ENCODE measurements around the gene PIAS1.
"Not testable (repeated sequence)": the region's sequence is repeated elsewhere in the genome, so short reads cannot be mapped to it uniquely, and the experiment has no call there.

PIAS1 gene

DNA sequence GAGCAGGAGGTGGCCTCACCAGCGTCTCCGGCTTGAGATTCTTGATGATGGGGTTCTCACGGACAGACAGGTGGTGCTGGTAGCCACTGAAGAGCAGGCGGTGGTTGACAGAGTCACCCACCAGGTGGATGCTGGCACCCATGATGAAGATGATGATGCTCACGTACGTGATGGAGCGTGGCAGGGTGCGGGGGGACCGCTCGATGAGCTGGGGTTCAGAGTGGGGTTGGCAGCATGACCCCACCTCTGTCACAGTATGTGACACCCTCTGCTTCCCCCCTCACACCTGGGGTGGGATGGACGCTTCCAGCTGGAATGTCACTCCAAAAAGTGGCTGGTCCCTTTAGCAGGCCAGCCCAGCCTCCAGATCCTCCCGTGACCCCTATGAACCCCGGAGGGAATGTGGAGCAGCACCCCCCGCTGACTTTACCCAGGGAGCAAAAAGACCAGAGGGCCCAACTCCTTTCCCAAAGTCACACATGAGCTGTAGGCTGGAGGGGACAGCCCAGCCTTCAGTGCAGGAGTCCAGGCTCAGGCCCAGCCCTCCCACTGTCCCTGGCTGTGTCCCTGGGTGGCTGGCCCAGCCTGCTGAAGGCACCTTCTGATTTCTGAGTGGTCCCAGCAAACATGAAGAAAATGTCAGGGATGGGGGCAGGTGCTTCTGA is 157.7 kb downstream of the PIAS1 start:
- Histone ChIP-seq H3K4me3 (ENCODE audit: low read length) (no peak overlapping the region), H3K9me3 (ENCODE audit: insufficient read depth, low read length) (no peaks in the 10 kb centered on the region), H3K36me3 (replicated peaks; ENCODE audit: low read depth, low read length) (peaks cover 33% of the 10 kb centered on the region), H3K4me1 (ENCODE audit: low read length) (peaks cover 20% of the 10 kb centered on the region), H3K27me3 (ENCODE audit: low read depth, low read length) (no peaks in the 10 kb centered on the region), H3K27ac (ENCODE audit: low read length) (no peak overlapping the region), H3K4me2 (ENCODE audit: low read length) (no peak overlapping the region), H3K79me2 (ENCODE audit: low read length) (peaks cover 82% of the 10 kb centered on the region), H2AFZ (ENCODE audit: low read depth, low read length) (no peak overlapping the region), H3K9ac (ENCODE audit: low read length) (no peak overlapping the region), H4K20me1 (ENCODE audit: insufficient read depth, low read length) (peaks cover 14% of the 10 kb centered on the region)
- TF ChIP-seq, protein P1, sequence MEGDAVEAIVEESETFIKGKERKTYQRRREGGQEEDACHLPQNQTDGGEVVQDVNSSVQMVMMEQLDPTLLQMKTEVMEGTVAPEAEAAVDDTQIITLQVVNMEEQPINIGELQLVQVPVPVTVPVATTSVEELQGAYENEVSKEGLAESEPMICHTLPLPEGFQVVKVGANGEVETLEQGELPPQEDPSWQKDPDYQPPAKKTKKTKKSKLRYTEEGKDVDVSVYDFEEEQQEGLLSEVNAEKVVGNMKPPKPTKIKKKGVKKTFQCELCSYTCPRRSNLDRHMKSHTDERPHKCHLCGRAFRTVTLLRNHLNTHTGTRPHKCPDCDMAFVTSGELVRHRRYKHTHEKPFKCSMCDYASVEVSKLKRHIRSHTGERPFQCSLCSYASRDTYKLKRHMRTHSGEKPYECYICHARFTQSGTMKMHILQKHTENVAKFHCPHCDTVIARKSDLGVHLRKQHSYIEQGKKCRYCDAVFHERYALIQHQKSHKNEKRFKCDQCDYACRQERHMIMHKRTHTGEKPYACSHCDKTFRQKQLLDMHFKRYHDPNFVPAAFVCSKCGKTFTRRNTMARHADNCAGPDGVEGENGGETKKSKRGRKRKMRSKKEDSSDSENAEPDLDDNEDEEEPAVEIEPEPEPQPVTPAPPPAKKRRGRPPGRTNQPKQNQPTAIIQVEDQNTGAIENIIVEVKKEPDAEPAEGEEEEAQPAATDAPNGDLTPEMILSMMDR (IDR thresholded peaks at IDR 0.05; ENCODE audit: low read depth, low read length) = no peak
- no peak for TF ChIP-seq EZH2phosphoT487 (IDR thresholded peaks at IDR 0.05; ENCODE audit: low read depth)

DNA sequence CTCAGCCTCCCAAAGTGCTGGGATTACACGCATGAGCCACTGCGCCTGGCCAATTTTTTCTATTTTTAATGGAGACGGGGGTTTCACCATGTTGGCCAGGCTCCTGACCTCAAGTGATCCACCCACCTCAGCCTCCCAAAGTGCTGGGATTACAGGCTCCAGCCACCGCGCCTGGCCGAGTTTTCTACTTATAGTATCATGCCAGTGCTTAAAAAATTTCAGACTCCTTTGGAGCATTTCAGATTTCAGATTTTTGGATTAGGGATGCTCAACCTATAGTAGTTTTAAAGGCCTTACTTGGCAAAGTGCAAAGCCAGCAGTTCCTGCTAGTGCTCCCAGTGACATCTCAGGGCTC is 159.4 kb downstream of the PIAS1 start:
- H3K9ac ChIP-seq (ENCODE audit: low read length); H2AFZ ChIP-seq (ENCODE audit: low read depth, low read length); H3K9me3 ChIP-seq (ENCODE audit: insufficient read depth, low read length); H3K4me3 ChIP-seq (ENCODE audit: low read length); H3K4me2 ChIP-seq (ENCODE audit: low read length); H3K27ac ChIP-seq (ENCODE audit: low read length); H3K27me3 ChIP-seq (ENCODE audit: low read depth, low read length): not testable (repeated sequence)
- Histone ChIP-seq H3K36me3 (replicated peaks; ENCODE audit: low read depth, low read length) (peaks cover 43% of the 10 kb centered on the region), H3K4me1 (ENCODE audit: low read length) (peaks cover 20% of the 10 kb centered on the region), H3K79me2 (ENCODE audit: low read length) (peaks cover 92% of the 10 kb centered on the region), H4K20me1 (ENCODE audit: insufficient read depth, low read length) (peaks cover 28% of the 10 kb centered on the region)

DNA sequence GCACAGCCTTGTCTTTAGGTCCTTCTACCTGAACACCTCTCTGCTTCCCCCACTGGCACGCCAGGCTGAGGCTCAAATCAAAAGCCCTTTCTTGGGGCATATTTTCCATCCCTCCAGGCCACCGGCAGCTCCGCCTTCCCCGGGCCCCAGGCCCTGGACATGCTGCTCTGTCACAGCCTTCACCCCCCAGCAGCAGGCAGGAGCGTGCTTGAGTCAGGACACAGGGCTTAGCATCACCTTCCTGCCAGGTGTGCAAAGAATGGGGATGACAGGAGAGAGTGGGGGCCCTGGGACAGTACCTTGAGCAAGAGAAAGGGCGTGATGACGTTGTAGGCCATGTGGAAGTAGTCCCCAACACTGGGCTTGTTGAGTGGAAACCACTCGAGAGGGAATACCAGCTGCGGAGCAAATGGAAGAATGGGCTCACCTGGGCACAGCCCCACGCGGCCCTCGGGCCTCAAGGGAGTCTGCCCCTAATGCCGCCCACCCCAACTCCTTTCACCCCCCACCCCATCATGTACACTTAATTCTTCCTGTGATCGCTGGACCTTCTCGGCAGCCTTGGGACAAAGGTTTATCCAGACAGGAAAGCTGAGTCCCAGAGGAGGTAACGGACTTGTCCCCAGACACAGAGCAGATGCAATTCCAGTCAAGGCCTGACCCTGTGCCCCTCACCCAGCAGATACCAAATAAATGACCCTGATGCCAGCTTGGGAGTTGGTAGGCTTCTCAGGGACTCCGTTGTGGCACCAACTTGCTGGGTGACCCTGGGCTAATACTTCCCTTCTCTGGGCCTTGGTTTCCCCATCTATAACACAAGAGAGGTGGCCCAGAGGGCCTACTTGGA is 160.1 kb downstream of the PIAS1 start:
- H3K4me2 ChIP-seq (ENCODE audit: low read length) = no peak overlapping the region
- H3K4me1 ChIP-seq (ENCODE audit: low read length) = peaks cover 20% of the 10 kb centered on the region
- no peak overlapping the region for H3K27ac ChIP-seq (ENCODE audit: low read length)
- no peak overlapping the region for H2AFZ ChIP-seq (ENCODE audit: low read depth, low read length)
- peaks cover 93% of the 10 kb centered on the region for H3K79me2 ChIP-seq (ENCODE audit: low read length)
- H4K20me1 ChIP-seq (ENCODE audit: insufficient read depth, low read length) = peaks cover 34% of the 10 kb centered on the region
- H3K27me3 ChIP-seq (ENCODE audit: low read depth, low read length) = no peaks in the 10 kb centered on the region
- H3K36me3 ChIP-seq (replicated peaks; ENCODE audit: low read depth, low read length) = peaks cover 43% of the 10 kb centered on the region
- H3K9ac ChIP-seq (ENCODE audit: low read length) = no peak overlapping the region
- no peak overlapping the region for H3K4me3 ChIP-seq (ENCODE audit: low read length)
- no peak for TF ChIP-seq EZH2phosphoT487 (IDR thresholded peaks at IDR 0.05; ENCODE audit: low read depth)
- TF ChIP-seq, protein P1 (IDR thresholded peaks at IDR 0.05; ENCODE audit: low read depth, low read length) = no peak
- no peaks in the 10 kb centered on the region for H3K9me3 ChIP-seq (ENCODE audit: insufficient read depth, low read length)

DNA sequence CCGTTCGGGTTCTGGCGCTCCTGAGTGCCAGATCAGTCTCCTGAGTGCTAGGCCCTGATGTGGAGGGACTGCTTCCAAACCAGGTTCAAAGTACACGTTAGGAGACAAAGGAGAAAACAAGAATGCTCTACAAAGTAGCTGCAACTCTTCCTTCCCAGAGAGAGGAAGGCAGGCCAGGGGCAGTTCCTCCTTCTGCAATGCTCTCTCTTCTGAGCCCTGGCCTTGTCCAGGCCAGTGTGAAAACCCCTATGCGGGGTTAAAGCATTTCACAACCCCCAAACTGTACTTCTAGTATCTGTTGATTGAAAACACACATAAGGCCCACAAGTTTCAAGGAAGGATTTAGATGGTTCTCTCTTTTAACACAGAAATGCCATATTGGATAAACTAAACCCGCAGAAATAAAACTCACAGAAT is 160.7 kb downstream of the PIAS1 start:
- peaks cover 13% of the 10 kb centered on the region for H3K4me1 ChIP-seq (ENCODE audit: low read length)
- no peak overlapping the region for H2AFZ ChIP-seq (ENCODE audit: low read depth, low read length)
- no peak overlapping the region for H3K4me3 ChIP-seq (ENCODE audit: low read length)
- peaks cover 93% of the 10 kb centered on the region for H3K79me2 ChIP-seq (ENCODE audit: low read length)
- no peak overlapping the region for H3K27ac ChIP-seq (ENCODE audit: low read length)
- H3K36me3 ChIP-seq (replicated peaks; ENCODE audit: low read depth, low read length) = peaks cover 46% of the 10 kb centered on the region
- no peak overlapping the region for H3K9ac ChIP-seq (ENCODE audit: low read length)
- H3K9me3 ChIP-seq (ENCODE audit: insufficient read depth, low read length) = no peaks in the 10 kb centered on the region
- H3K4me2 ChIP-seq (ENCODE audit: low read length) = no peak overlapping the region
- peaks cover 39% of the 10 kb centered on the region for H4K20me1 ChIP-seq (ENCODE audit: insufficient read depth, low read length)
- TF ChIP-seq, protein P1 (IDR thresholded peaks at IDR 0.05; ENCODE audit: low read depth, low read length) = no peak
- no peak for TF ChIP-seq EZH2phosphoT487 (IDR thresholded peaks at IDR 0.05; ENCODE audit: low read depth)
- no peaks in the 10 kb centered on the region for H3K27me3 ChIP-seq (ENCODE audit: low read depth, low read length)
